CD4-positive, alpha-beta T cell (primary cell): Measurements from ENCODE around the gene ARID1B. TPM values are rescaled to one million over a fixed set of nuclear protein-coding genes. Genes with fewer than 3 reads are reported as not detected.

Source experiments
- ATAC-seq: fragments of 200-7000 bp; cut with Tn5 transposase; one replicate; pipeline ENCODE4 v1.10.0; 2022; ENCODE audit warnings: mild to moderate bottlenecking; ENCODE audit not compliant: poor library complexity
- CTCF ChIA-PET: fragments of 350-600 bp; sonication (Branson Sonifier 250); formaldehyde crosslinking; loops from one replicate; lab custom pipeline; 2021; ENCODE audit warnings: antibody characterized with exemption, inconsistent platforms; lab: Charles Lee
- POLR2A ChIA-PET: fragments of 350-600 bp; sonication (Branson Sonifier 250); formaldehyde crosslinking; loops from one replicate; lab custom pipeline; 2021; ENCODE audit warnings: antibody characterized with exemption, inconsistent platforms; lab: Charles Lee
- DNase-seq, 14 experiments: peaks; one replicate each; pipeline ENCODE4 v3.0.0-alpha.2; 2013 to 2020; ENCODE audit warnings: mixed read lengths in 2 of 14
- H3K27ac ChIP-seq, 2 donors: one replicate each; pipeline versions ENCODE4 v1.5.1 to v1.7.0; 2013; ENCODE audit warnings: low read length in 2 of 2, low read depth in 1 of 2, mild to moderate bottlenecking in 1 of 2
- H3K27me3 ChIP-seq, 2 experiments: 1 replicate in 1 of 2; 2 replicates in 1 of 2; pipeline versions ENCODE4 v1.6.1 to v1.7.0; 2013; ENCODE audit warnings: low read length in 2 of 2, control low read depth in 1 of 2, mild to moderate bottlenecking in 1 of 2, moderate library complexity in 1 of 2; ENCODE audit not compliant: insufficient read depth in 2 of 2, control insufficient read depth in 1 of 2
- H3K36me3 ChIP-seq: one replicate; pipeline ENCODE4 v1.6.1; 2013; ENCODE audit warnings: low read length, control low read depth; ENCODE audit not compliant: insufficient read depth
- H3K4me1 ChIP-seq: one replicate; pipeline ENCODE4 v1.6.1; 2013; ENCODE audit warnings: low read length, control low read depth; ENCODE audit not compliant: insufficient read depth
- H3K4me3 ChIP-seq: one replicate; pipeline ENCODE4 v1.5.1; 2013; ENCODE audit warnings: mild to moderate bottlenecking, low read length, moderate library complexity
- H3K9me3 ChIP-seq, 2 experiments: 1 replicate in 1 of 2; 2 replicates in 1 of 2; pipeline versions ENCODE4 v1.6.1 to v1.7.0; 2013; ENCODE audit warnings: low read length in 2 of 2, mild to moderate bottlenecking in 2 of 2, control low read depth in 1 of 2, moderate library complexity in 1 of 2; ENCODE audit not compliant: control insufficient read depth in 1 of 2, insufficient read depth in 1 of 2
- H3K27ac Mint-ChIP-seq: one replicate; pipeline ENCODE4 v1.8.0; 2020; ENCODE audit warnings: mixed read lengths
- H3K27me3 Mint-ChIP-seq: one replicate; pipeline ENCODE4 v1.8.0; 2021; ENCODE audit warnings: mixed read lengths
- H3K36me3 Mint-ChIP-seq: one replicate; pipeline ENCODE4 v1.8.0; 2021; ENCODE audit warnings: low read depth, mixed read lengths
- H3K4me1 Mint-ChIP-seq: one replicate; pipeline ENCODE4 v1.8.0; 2021; ENCODE audit warnings: low read depth, mixed read lengths
- H3K4me3 Mint-ChIP-seq: one replicate; pipeline ENCODE4 v1.8.0; 2020; ENCODE audit warnings: mild to moderate bottlenecking, mixed read lengths
- H3K9me3 Mint-ChIP-seq: one replicate; pipeline ENCODE4 v1.8.0; 2020; ENCODE audit warnings: mixed read lengths
- CTCF ChIP-seq: fragments of 200-600 bp; IDR thresholded peaks from one replicate; pipeline ENCODE4 v1.8.0; 2022; ENCODE audit warnings: antibody characterized with exemption, mild to moderate bottlenecking
- intact Hi-C, 2 experiments: fragments of 100-400 bp; cut with DNase I in 1 of 2; cut with micrococcal nuclease in 1 of 2; formaldehyde crosslinking; loops; one replicate each; pipeline versions ENCODE4 v1.15.1 to v1.9.0; 2023 to 2025; cut with DNase I, micrococcal nuclease
- total RNA-seq, 174 experiments: library from RNA in 2 of 174; stranded (reverse) in 2 of 174; gene quantifications; one replicate each; pipeline ENCODE4 v1.2.3 and lab custom pipeline; 2021 to 2026

The ARID1B gene
- total RNA-seq, 2 experiments from 2014 or later, result 120 to 125 TPM

DNA sequence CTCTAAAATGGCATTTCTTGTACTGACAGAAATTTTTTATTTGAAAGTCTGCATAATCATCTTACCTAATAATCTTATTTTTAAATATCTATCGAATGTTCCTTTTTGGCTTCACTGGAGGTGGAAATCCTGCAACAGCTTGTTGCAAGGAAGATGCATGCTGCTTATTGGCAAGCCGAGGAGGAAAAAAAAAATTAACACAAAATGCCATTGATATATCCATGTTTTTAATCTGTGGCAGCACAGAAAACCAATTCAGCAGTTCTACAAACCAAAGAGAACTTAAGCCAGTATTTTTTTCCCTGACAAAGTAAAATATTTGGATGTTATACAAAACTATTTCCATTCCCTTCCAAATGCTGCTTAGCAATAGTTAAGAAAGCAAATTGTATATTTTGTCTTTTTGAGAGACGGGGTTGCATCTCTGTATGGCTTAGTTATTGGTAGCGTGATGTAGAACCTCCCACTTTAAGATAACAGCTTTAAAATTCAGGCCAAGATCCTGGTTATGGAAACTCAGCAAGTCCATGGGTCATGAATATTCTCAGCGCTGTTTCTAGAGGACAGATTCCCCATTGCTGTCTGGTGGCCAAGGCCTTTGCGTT lies 314.8 kb downstream of the ARID1B start:
- Histone ChIP-seq H3K4me3 (no peak overlapping the region), H3K36me3 (peaks cover 6% of the 10 kb centered on the region), H3K27ac (no peak overlapping the region), H3K9me3 (no peaks in the 10 kb centered on the region), H3K27me3 (no peaks in the 10 kb centered on the region), H3K4me1 (no peaks in the 10 kb centered on the region)
- peaks cover 55% of the 10 kb centered on the region for H3K4me1 Mint-ChIP-seq
- intact Hi-C loops, result no loop called here
- no peak for TF ChIP-seq CTCF
- no peak overlapping the region for H3K27ac Mint-ChIP-seq
- no peaks in the 10 kb centered on the region for H3K9me3 Mint-ChIP-seq
- DNase-seq, result no peak
- peaks cover 58% of the 10 kb centered on the region for H3K36me3 Mint-ChIP-seq
- H3K27me3 Mint-ChIP-seq, result no peaks in the 10 kb centered on the region
- ChIA-PET POLR2A (no interaction called here), CTCF (no interaction called here)
- ATAC-seq, result no peak
- no peak overlapping the region for H3K4me3 Mint-ChIP-seq

DNA sequence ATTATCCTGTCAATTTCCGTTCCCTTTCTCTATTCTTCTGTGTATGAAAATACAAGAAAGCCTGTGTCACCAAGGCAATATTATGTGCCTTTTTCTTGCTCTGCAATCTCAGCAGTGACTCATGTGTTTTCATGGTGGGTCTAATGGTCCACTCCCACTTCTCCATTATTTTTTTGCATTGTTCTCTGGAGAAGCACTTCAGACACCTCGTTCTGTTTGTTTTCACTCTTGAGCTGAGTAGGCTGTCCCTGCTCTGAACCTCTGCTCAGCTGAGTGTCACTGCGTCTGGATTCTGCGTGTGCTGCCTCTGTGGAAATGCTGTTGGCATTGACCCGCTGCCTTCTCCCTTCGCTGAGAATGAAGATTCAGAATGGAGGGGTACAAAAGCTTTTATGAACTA lies 315.6 kb downstream of the ARID1B start:
- Histone ChIP-seq H3K27ac (no peak overlapping the region), H3K27me3 (no peaks in the 10 kb centered on the region), H3K9me3 (no peaks in the 10 kb centered on the region), H3K4me1 (no peaks in the 10 kb centered on the region), H3K4me3 (no peak overlapping the region), H3K36me3 (peaks cover 12% of the 10 kb centered on the region)
- no peak overlapping the region for H3K4me3 Mint-ChIP-seq
- no peak for ATAC-seq
- no peak overlapping the region for H3K27ac Mint-ChIP-seq
- intact Hi-C loops, result no loop called here
- no peaks in the 10 kb centered on the region for H3K27me3 Mint-ChIP-seq
- TF ChIP-seq CTCF, result no peak
- ChIA-PET CTCF (no interaction called here), POLR2A (no interaction called here)
- no peaks in the 10 kb centered on the region for H3K9me3 Mint-ChIP-seq
- H3K4me1 Mint-ChIP-seq, result peaks cover 54% of the 10 kb centered on the region
- no peak for DNase-seq
- H3K36me3 Mint-ChIP-seq, result peaks cover 50% of the 10 kb centered on the region

- Histone ChIP-seq H3K27ac (no peak overlapping the region), H3K36me3 (peaks cover 12% of the 10 kb centered on the region), H3K4me3 (no peak overlapping the region), H3K9me3 (no peaks in the 10 kb centered on the region), H3K4me1 (peaks cover 4% of the 10 kb centered on the region), H3K27me3 (no peaks in the 10 kb centered on the region)
- Mint-ChIP-seq H3K36me3 (peaks cover 54% of the 10 kb centered on the region), H3K27ac (peak overlapping the region; percentile 32), H3K4me1 (peaks cover 57% of the 10 kb centered on the region), H3K4me3 (no peak overlapping the region), H3K27me3 (no peaks in the 10 kb centered on the region), H3K9me3 (no peaks in the 10 kb centered on the region)
- ChIA-PET CTCF (no interaction called here), POLR2A (no interaction called here)
- ATAC-seq, result no peak
- no peak for TF ChIP-seq CTCF
- intact Hi-C loops, result no loop called here
- no peak for DNase-seq
Measured at GRCh38 chr6:157093536-157093935, 316.4 kb downstream of the ARID1B start.
